Tibial artery (tissue), 4 donors: ENCODE results near the gene ANXA8.
A peak's percentile ranks its signal among the peaks of the same experiment; 100 is the strongest.

Experiments
- DNase-seq, 2 donors: peaks; one replicate each; pipeline ENCODE4 v3.0.0-alpha.2; 2019
- H3K27ac ChIP-seq, 2 donors: fragments of 200-600 bp; sonication (generic) in 1 of 2; 1 replicate in 1 of 2; 2 replicates in 1 of 2; pipeline ENCODE4 v1.5.1; 2018 to 2019; ENCODE audit warnings: mild to moderate bottlenecking in 1 of 2
- H3K27me3 ChIP-seq, 2 donors: fragments of 200-600 bp; sonication (generic) in 1 of 2; one replicate each; pipeline versions ENCODE4 v1.5.1 to v1.6.0; 2016 to 2019
- H3K36me3 ChIP-seq, 3 donors: fragments of 200-600 bp; sonication (generic) in 2 of 3; one replicate each; pipeline ENCODE4 v1.5.1; 2016 to 2019; ENCODE audit warnings: mild to moderate bottlenecking in 2 of 3
- H3K4me1 ChIP-seq, 4 donors: fragments of 200-600 bp; sonication (generic) in 2 of 4; 1 replicate in 3 of 4; 2 replicates in 1 of 4; pipeline ENCODE4 v1.5.1; 2016 to 2019
- H3K4me3 ChIP-seq, 2 donors: fragments of 200-600 bp; sonication (generic) in 1 of 2; 1 replicate in 1 of 2; 2 replicates in 1 of 2; pipeline ENCODE4 v1.5.1; 2018 to 2019; ENCODE audit warnings: mild to moderate bottlenecking in 2 of 2
- H3K9me3 ChIP-seq, 3 donors: fragments of 200-600 bp; sonication (generic) in 1 of 3; one replicate each; pipeline ENCODE4 v1.5.1; 2016 to 2019
- CTCF ChIP-seq, 2 experiments: fragments of 200-600 bp in 1 of 2; fragments of 450-650 bp in 1 of 2; IDR thresholded peaks; one replicate each; pipeline ENCODE4 v1.5.1; 2017 to 2019; ENCODE audit warnings: antibody characterized with exemption in 2 of 2, mild to moderate bottlenecking in 1 of 2, moderate library complexity in 1 of 2
- intact Hi-C: fragments of 100-400 bp; cut with DNase I; formaldehyde crosslinking; loops from one replicate; pipeline ENCODE4 v1.15.0; 2023; ENCODE audit warnings: low total_unique reads

ANXA8 gene

DNA sequence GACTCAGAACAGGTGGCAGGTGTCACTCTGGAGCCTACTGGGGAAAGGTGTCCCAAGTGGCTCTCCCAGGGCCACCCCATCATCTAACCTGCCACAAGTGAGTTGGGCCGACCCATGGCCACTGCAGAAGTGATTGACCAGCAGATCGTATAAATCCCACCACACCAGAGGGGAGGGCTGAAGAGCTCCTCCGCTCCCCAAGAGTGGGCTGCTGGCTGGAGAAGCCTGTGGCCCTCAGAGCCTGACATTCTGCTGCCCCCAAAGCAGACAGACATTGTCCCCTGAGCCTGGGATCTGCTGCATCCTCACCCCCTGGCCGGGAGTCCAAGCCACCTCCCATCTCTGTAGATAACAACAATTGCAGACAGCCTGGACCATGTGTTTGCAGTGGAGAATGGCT lies 36.7 kb downstream of the ANXA8 start:
- intact Hi-C loops: no loop called here
- DNase-seq: no peak
- no peak overlapping the region for H3K27ac ChIP-seq
- H3K4me1 ChIP-seq: no peaks in the 10 kb centered on the region
- TF ChIP-seq CTCF (IDR thresholded peaks at IDR 0.05): no peak
- peaks cover 0 to under 1% of the 10 kb centered on the region in 2 donors for H3K27me3 ChIP-seq
- peaks cover 0 to 9% (median 4%) of the 10 kb centered on the region in 3 donors for H3K9me3 ChIP-seq
- no peak overlapping the region for H3K4me3 ChIP-seq
- H3K36me3 ChIP-seq: no peaks in the 10 kb centered on the region

DNA sequence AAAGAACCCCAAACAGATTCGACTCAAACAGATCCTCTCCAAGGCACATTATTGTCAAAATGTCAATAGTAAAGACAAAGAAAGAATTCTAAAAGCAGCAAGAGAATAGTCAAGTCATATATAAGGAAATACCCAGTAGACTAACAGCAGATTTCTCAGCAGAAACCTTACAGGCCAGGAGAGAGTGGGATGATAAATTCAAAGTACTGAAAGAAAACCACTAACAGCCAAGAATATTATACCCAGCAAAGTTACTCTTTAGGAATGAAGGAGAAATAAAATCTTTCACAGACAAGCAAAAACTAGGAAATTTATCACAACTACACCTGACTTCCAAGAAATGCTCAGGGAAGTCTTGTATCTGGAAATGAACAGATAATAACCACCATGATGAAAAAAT lies 38.2 kb downstream of the ANXA8 start:
- Histone ChIP-seq H3K4me1 (no peaks in the 10 kb centered on the region), H3K27ac (no peak overlapping the region), H3K9me3 (peaks cover 0 to 9% (median 4%) of the 10 kb centered on the region in 3 donors), H3K4me3 (no peak overlapping the region), H3K27me3 (peaks cover 0 to 3% of the 10 kb centered on the region in 2 donors), H3K36me3 (no peaks in the 10 kb centered on the region)
- intact Hi-C loops: no loop called here
- no peak for DNase-seq
- TF ChIP-seq CTCF (IDR thresholded peaks at IDR 0.05): no peak

GRCh38 chr10:47444047-47444446 lies 39.9 kb downstream of the ANXA8 start:
- intact Hi-C loops: no loop called here
- Histone ChIP-seq H3K9me3 (peaks cover 0 to 9% (median 4%) of the 10 kb centered on the region in 3 donors), H3K4me3 (no peak overlapping the region), H3K4me1 (no peaks in the 10 kb centered on the region), H3K27me3 (peaks cover 0 to 6% of the 10 kb centered on the region in 2 donors), H3K36me3 (no peaks in the 10 kb centered on the region), H3K27ac (no peak overlapping the region)
- no peak for DNase-seq
- no peak for TF ChIP-seq CTCF (IDR thresholded peaks at IDR 0.05)

DNA sequence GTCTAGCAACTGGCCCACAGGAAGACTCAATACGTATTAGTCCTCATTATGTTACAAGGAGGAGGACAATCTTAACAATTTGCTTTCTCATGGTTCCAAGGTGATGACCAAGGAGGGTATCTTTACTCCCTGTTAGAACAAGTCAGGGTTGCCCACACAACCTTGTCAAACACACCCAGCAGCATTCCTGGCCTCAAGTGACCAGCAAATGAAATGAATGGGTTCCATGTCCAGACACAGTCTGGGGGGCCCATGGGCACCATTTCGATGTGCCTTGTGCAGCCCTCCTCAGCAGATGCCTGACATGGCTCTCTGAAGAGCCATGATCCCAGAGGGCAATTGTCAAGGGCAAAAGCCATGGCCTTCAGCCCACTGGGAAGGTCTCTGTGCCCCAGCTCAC lies 40.8 kb downstream of the ANXA8 start:
- Histone ChIP-seq H3K4me1 (no peaks in the 10 kb centered on the region), H3K27ac (no peak overlapping the region), H3K4me3 (no peak overlapping the region), H3K27me3 (peaks cover 0 to 6% of the 10 kb centered on the region in 2 donors), H3K36me3 (no peaks in the 10 kb centered on the region), H3K9me3 (peaks cover 0 to 10% (median 9%) of the 10 kb centered on the region in 3 donors)
- TF ChIP-seq CTCF (IDR thresholded peaks at IDR 0.05): no peak
- DNase-seq: no peak
- intact Hi-C loops: no loop called here

GRCh38 chr10:47442351-47442750 lies 41.6 kb downstream of the ANXA8 start:
- TF ChIP-seq CTCF (IDR thresholded peaks at IDR 0.05): no peak
- Histone ChIP-seq H3K4me3 (no peak overlapping the region), H3K27me3 (peaks cover 0 to 6% of the 10 kb centered on the region in 2 donors), H3K36me3 (no peaks in the 10 kb centered on the region), H3K4me1 (no peaks in the 10 kb centered on the region), H3K27ac (no peak overlapping the region), H3K9me3 (peaks cover 0 to 14% (median 9%) of the 10 kb centered on the region in 3 donors)
- DNase-seq: peak in 1 of 2 donors; percentile 32
- intact Hi-C loops: no loop called here

DNA sequence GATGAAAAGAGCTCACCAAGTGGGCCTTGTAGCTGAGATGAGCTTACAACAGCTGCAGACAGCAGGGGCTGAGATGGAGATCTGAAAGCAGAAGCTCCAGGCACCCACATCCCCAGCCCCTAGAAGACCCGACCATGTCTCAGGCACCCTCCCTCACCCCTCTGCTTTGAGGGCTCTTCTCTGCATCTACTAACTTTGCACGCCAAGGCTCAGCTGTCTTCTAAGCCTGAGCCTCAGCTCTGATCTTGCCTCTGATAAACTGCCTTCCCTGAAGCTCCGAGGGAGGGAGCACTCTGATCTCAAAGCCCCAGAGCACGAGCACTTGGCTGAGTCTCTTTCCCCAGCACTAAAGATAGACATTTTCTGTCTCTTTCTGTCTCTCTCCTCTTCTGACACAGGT lies 42.0 kb downstream of the ANXA8 start:
- intact Hi-C loops: no loop called here
- peaks cover 0 to 14% (median 9%) of the 10 kb centered on the region in 3 donors for H3K9me3 ChIP-seq
- peak in 1 of 2 donors; percentile 44 for DNase-seq

More for the DNA sequence above, 42.0 kb downstream of the ANXA8 start:
- H3K4me3 ChIP-seq: no peak overlapping the region
- no peak overlapping the region for H3K27ac ChIP-seq
- no peaks in the 10 kb centered on the region for H3K4me1 ChIP-seq
- no peaks in the 10 kb centered on the region for H3K36me3 ChIP-seq
- peaks cover 0 to 6% of the 10 kb centered on the region in 2 donors for H3K27me3 ChIP-seq
- TF ChIP-seq CTCF (IDR thresholded peaks at IDR 0.05): no peak
